ENCODE results near the gene CYTH2. TPM values are rescaled to one million over a fixed set of nuclear protein-coding genes. Genes with fewer than 3 reads are reported as not detected.
A peak's percentile ranks its signal among the peaks of the same experiment; 100 is the strongest.

Gene CYTH2
- total and polyA plus RNA-seq, 2 of the 8 experiments (the other 6 are each of a cell fraction or from before 2014, with no cell fraction given) = 43.7 to 71.4 TPM

GRCh38 chr19:48445606-48446481 is 23.3 kb upstream of the CYTH2 start, which contains the start of gene GRWD1 (continued):
- TF ChIP-seq CHD7 (IDR thresholded peaks at IDR 0.05; ENCODE audit: insufficient replicate concordance, low read length) (no peak), ATF2 (IDR thresholded peaks at IDR 0.05; ENCODE audit: low read length) (no peak; the same call in 1 of the 2 replicates), CHD2 (IDR thresholded peaks at IDR 0.05; ENCODE audit: low read length) (peak; percentile 99), FOSL1 (IDR thresholded peaks at IDR 0.05; ENCODE audit: insufficient read depth, low read depth, low read length) (no peak), BACH1 (IDR thresholded peaks at IDR 0.05; ENCODE audit: low read length) (no peak)
- TF ChIP-seq, protein P1, sequence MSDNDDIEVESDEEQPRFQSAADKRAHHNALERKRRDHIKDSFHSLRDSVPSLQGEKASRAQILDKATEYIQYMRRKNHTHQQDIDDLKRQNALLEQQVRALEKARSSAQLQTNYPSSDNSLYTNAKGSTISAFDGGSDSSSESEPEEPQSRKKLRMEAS (IDR thresholded peaks at IDR 0.05) = peak; percentile 95
- TF ChIP-seq, protein P2, sequence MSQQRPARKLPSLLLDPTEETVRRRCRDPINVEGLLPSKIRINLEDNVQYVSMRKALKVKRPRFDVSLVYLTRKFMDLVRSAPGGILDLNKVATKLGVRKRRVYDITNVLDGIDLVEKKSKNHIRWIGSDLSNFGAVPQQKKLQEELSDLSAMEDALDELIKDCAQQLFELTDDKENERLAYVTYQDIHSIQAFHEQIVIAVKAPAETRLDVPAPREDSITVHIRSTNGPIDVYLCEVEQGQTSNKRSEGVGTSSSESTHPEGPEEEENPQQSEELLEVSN (IDR thresholded peaks at IDR 0.05) = peak; percentile 50; the same call in 1 of the 2 replicates
